Loucy (cell line): Measurements from ENCODE around the gene DDB1.

Experiments used
- H2AFZ ChIP-seq: fragments of 200-600 bp; sonication (generic); 2 replicates; pipeline ENCODE4 v1.6.0; 2016; ENCODE audit warnings: antibody characterized with exemption, mild to moderate bottlenecking, low read length, moderate library complexity
- H3F3A ChIP-seq: fragments of 200-600 bp; 2 replicates; pipeline ENCODE4 v1.6.0; 2016; ENCODE audit warnings: antibody characterized with exemption, low read depth, mild to moderate bottlenecking
- H3K27me3 ChIP-seq: fragments of 200-600 bp; sonication (generic); 2 replicates; pipeline ENCODE4 v1.6.1; 2014; ENCODE audit warnings: low read length, mild to moderate bottlenecking; ENCODE audit not compliant: insufficient read depth, poor library complexity, severe bottlenecking
- H3K36me3 ChIP-seq: fragments of 200-600 bp; sonication (generic); 2 replicates; pipeline ENCODE4 v1.6.1; 2016; ENCODE audit warnings: low read length; ENCODE audit not compliant: insufficient read depth
- H3K4me1 ChIP-seq: fragments of 200-600 bp; sonication (generic); 2 replicates; pipeline ENCODE4 v1.5.1; 2014; ENCODE audit warnings: low read length, mild to moderate bottlenecking; ENCODE audit not compliant: insufficient read depth, poor library complexity, severe bottlenecking
- H3K4me2 ChIP-seq: fragments of 200-600 bp; sonication (generic); 2 replicates; pipeline ENCODE4 v1.6.0; 2014; ENCODE audit warnings: antibody characterized with exemption, low read length, low read depth, mild to moderate bottlenecking; ENCODE audit not compliant: poor library complexity, severe bottlenecking
- H3K4me3 ChIP-seq: fragments of 200-600 bp; sonication (generic); 2 replicates; pipeline ENCODE4 v1.5.1; 2014; ENCODE audit warnings: low read length, mild to moderate bottlenecking, mixed read lengths; ENCODE audit not compliant: poor library complexity, severe bottlenecking
- H3K79me2 ChIP-seq: fragments of 200-600 bp; sonication (generic); 2 replicates; pipeline ENCODE4 v1.6.1; 2014; ENCODE audit warnings: low read length; ENCODE audit not compliant: insufficient read depth
- H3K9ac ChIP-seq: fragments of 200-600 bp; sonication (generic); 2 replicates; pipeline ENCODE4 v1.6.0; 2014; ENCODE audit warnings: mild to moderate bottlenecking, low read depth, low read length, moderate library complexity; ENCODE audit not compliant: poor library complexity, severe bottlenecking
- H3K9me2 ChIP-seq: fragments of 200-600 bp; sonication (generic); replicated peaks from 2 replicates; pipeline ENCODE4 v1.6.1; 2016; ENCODE audit warnings: low read depth, low read length, mixed read lengths
- H3K9me3 ChIP-seq: fragments of 200-600 bp; sonication (generic); 2 replicates; pipeline ENCODE4 v1.6.1; 2014; ENCODE audit warnings: mild to moderate bottlenecking, antibody characterized with exemption, low read length, low read depth; ENCODE audit not compliant: insufficient read depth
- H4K20me1 ChIP-seq: fragments of 200-600 bp; sonication (generic); 2 replicates; pipeline ENCODE4 v1.6.0; 2014; ENCODE audit warnings: antibody characterized with exemption, low read length, mild to moderate bottlenecking; ENCODE audit not compliant: insufficient read depth, poor library complexity, severe bottlenecking
- CTCF ChIP-seq: fragments of 200-600 bp; sonication (generic); conservative IDR thresholded peaks from 2 replicates; pipeline ENCODE4 v1.5.1; 2014; ENCODE audit warnings: mild to moderate bottlenecking, antibody characterized with exemption, low read length
- EZH2phosphoT487 ChIP-seq: fragments of 200-600 bp; IDR thresholded peaks from 2 replicates; pipeline ENCODE4 v1.6.1; 2018; ENCODE audit warnings: antibody characterized with exemption, mild to moderate bottlenecking, moderate library complexity, borderline replicate concordance

DDB1 gene

GRCh38 chr11:61345954-61346843 lies 13.3 kb upstream of the DDB1 start:
- Histone ChIP-seq H3K9me3 (no peaks in the 10 kb centered on the region), H2AFZ (no peak overlapping the region), H3F3A (no peaks in the 10 kb centered on the region), H3K27me3 (no peaks in the 10 kb centered on the region), H3K4me1 (peaks cover 11% of the 10 kb centered on the region), H3K4me2 (peak overlapping the region; percentile 43), H3K79me2 (no peaks in the 10 kb centered on the region), H3K36me3 (no peaks in the 10 kb centered on the region; the same call in 1 of the 2 replicates), H3K9ac (peak overlapping the region; percentile 33), H3K4me3 (no peak overlapping the region), H4K20me1 (no peaks in the 10 kb centered on the region), H3K9me2 (no peaks in the 10 kb centered on the region)
- no peak for TF ChIP-seq EZH2phosphoT487
- TF ChIP-seq CTCF: no peak

- H3K79me2 ChIP-seq: no peaks in the 10 kb centered on the region
- H3K4me2 ChIP-seq: no peak overlapping the region
- H3F3A ChIP-seq: no peaks in the 10 kb centered on the region
- H3K9me3 ChIP-seq: no peaks in the 10 kb centered on the region
- H4K20me1 ChIP-seq: no peaks in the 10 kb centered on the region
- no peaks in the 10 kb centered on the region for H3K27me3 ChIP-seq
- no peaks in the 10 kb centered on the region for H3K9me2 ChIP-seq
- H3K9ac ChIP-seq: no peak overlapping the region
- no peaks in the 10 kb centered on the region; the same call in 1 of the 2 replicates for H3K36me3 ChIP-seq
- peaks cover 11% of the 10 kb centered on the region for H3K4me1 ChIP-seq
- TF ChIP-seq EZH2phosphoT487 (no peak), CTCF (no peak)
- no peak overlapping the region for H3K4me3 ChIP-seq
- no peak overlapping the region for H2AFZ ChIP-seq
These were observed 12.3 kb upstream of the DDB1 start for GRCh38 chr11:61345170-61345610.

- no peak overlapping the region for H3K9ac ChIP-seq
- H3K9me3 ChIP-seq: no peaks in the 10 kb centered on the region
- H4K20me1 ChIP-seq: no peaks in the 10 kb centered on the region
- H3F3A ChIP-seq: no peaks in the 10 kb centered on the region
- TF ChIP-seq EZH2phosphoT487 (no peak), CTCF (no peak)
- H2AFZ ChIP-seq: no peak overlapping the region
- no peak overlapping the region for H3K4me3 ChIP-seq
- H3K36me3 ChIP-seq: no peaks in the 10 kb centered on the region; the same call in 1 of the 2 replicates
- peaks cover 11% of the 10 kb centered on the region for H3K4me1 ChIP-seq
- H3K79me2 ChIP-seq: no peaks in the 10 kb centered on the region
- no peaks in the 10 kb centered on the region for H3K9me2 ChIP-seq
- H3K4me2 ChIP-seq: no peak overlapping the region
- H3K27me3 ChIP-seq: no peaks in the 10 kb centered on the region
These were observed 11.2 kb upstream of the DDB1 start for GRCh38 chr11:61343792-61344745.
